ENCODE results near the gene SHROOM3.

SHROOM3 gene

GRCh38 chr4:76791479-76791878, 356.4 kb downstream of the SHROOM3 start:
- TF ChIP-seq CTCF (IDR thresholded peaks at IDR 0.05; ENCODE audit: low read depth, low read length), result no peak
- H3K4me3 ChIP-seq (replicated peaks in 1 of 2; ENCODE audit: low read depth in 2 of 2, low read length in 2 of 2), result no peak overlapping the region
- no peak for DNase-seq (ENCODE audit: low read depth in 2 of 2)

- no peak overlapping the region for H3K4me3 ChIP-seq (replicated peaks in 1 of 2; ENCODE audit: low read depth in 2 of 2, low read length in 2 of 2)
- no peak for DNase-seq (ENCODE audit: low read depth in 2 of 2)
- no peak for TF ChIP-seq CTCF (IDR thresholded peaks at IDR 0.05; ENCODE audit: low read depth, low read length)
Observed at GRCh38 chr4:76792418-76792817, 357.4 kb downstream of the SHROOM3 start.

GRCh38 chr4:76795243-76795642, 360.2 kb downstream of the SHROOM3 start:
- no peak for DNase-seq (ENCODE audit: low read depth in 2 of 2)
- no peak for TF ChIP-seq CTCF (IDR thresholded peaks at IDR 0.05; ENCODE audit: low read depth, low read length)
- no peak overlapping the region for H3K4me3 ChIP-seq (replicated peaks in 1 of 2; ENCODE audit: low read depth in 2 of 2, low read length in 2 of 2)

GRCh38 chr4:76799140-76799539, 364.1 kb downstream of the SHROOM3 start:
- H3K4me3 ChIP-seq (replicated peaks in 1 of 2; ENCODE audit: low read depth in 2 of 2, low read length in 2 of 2), result no peak overlapping the region
- DNase-seq (ENCODE audit: low read depth in 2 of 2), result no peak
- no peak for TF ChIP-seq CTCF (IDR thresholded peaks at IDR 0.05; ENCODE audit: low read depth, low read length)

GRCh38 chr4:76799718-76800117, 364.7 kb downstream of the SHROOM3 start:
- peak in 1 of 2 donors; percentile 30 for DNase-seq (ENCODE audit: low read depth in 2 of 2)
- TF ChIP-seq CTCF (IDR thresholded peaks at IDR 0.05; ENCODE audit: low read depth, low read length), result no peak
- H3K4me3 ChIP-seq (replicated peaks in 1 of 2; ENCODE audit: low read depth in 2 of 2, low read length in 2 of 2), result no peak overlapping the region

- no peak for TF ChIP-seq CTCF (IDR thresholded peaks at IDR 0.05; ENCODE audit: low read depth, low read length)
Observed at GRCh38 chr4:76800902-76801301, 365.9 kb downstream of the SHROOM3 start.

GRCh38 chr4:76801621-76802235, 366.7 kb downstream of the SHROOM3 start:
- H3K4me3 ChIP-seq (replicated peaks in 1 of 2; ENCODE audit: low read depth in 2 of 2, low read length in 2 of 2), result no peak overlapping the region
- DNase-seq (ENCODE audit: low read depth in 2 of 2), result no peak
- TF ChIP-seq CTCF (IDR thresholded peaks at IDR 0.05; ENCODE audit: low read depth, low read length), result no peak

More at GRCh38 chr4:76800902-76801301, 365.9 kb downstream of the SHROOM3 start:
- no peak for DNase-seq (ENCODE audit: low read depth in 2 of 2)
- H3K4me3 ChIP-seq (replicated peaks in 1 of 2; ENCODE audit: low read depth in 2 of 2, low read length in 2 of 2), result no peak overlapping the region
